ENCODE measurements around the gene ARHGDIA.

ARHGDIA gene

DNA sequence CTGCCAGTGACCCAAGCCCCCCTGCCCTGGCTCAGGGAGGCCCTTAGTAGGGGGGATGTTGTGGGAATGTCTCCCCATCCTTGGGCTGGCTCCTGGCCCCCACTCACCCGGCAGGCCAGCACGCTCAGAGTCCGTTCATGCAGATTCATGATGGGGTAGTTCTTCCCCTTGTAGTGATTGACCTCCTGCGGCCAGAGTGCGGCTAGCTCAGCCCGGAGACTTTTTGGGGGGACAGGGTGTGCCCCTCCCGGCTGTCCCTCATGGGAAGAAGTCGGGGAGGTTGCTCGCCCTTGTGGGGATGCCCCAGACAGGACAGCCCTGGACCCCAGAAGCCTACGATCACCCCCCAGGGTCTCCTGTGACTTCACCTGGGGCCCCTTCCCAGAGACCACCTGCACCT is 34.9 kb upstream of the ARHGDIA start:
- DNase-seq = no peak

DNA sequence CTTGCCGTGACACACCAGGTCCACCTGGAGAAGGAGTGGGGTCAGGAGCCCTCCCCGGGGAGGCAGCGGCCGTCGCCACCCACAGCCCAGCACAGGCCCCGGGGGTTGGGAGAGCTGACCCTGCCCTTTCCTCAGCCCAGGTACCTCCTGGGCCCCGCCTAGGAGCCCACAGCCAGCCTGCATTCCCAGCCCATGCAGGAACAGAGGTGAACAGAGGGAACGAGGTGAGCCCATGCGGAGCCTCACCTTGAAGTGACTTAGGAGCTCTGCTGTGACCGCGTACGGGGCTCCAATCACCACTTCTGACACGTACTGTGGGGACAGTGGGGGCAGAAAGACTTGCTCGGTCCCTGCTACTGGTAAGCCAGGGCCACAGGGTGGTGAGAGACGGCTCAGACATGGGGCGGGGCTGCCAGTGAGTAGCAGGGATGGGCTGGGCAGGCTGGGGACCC is 34.3 kb upstream of the ARHGDIA start:
- DNase-seq = no peak

DNA sequence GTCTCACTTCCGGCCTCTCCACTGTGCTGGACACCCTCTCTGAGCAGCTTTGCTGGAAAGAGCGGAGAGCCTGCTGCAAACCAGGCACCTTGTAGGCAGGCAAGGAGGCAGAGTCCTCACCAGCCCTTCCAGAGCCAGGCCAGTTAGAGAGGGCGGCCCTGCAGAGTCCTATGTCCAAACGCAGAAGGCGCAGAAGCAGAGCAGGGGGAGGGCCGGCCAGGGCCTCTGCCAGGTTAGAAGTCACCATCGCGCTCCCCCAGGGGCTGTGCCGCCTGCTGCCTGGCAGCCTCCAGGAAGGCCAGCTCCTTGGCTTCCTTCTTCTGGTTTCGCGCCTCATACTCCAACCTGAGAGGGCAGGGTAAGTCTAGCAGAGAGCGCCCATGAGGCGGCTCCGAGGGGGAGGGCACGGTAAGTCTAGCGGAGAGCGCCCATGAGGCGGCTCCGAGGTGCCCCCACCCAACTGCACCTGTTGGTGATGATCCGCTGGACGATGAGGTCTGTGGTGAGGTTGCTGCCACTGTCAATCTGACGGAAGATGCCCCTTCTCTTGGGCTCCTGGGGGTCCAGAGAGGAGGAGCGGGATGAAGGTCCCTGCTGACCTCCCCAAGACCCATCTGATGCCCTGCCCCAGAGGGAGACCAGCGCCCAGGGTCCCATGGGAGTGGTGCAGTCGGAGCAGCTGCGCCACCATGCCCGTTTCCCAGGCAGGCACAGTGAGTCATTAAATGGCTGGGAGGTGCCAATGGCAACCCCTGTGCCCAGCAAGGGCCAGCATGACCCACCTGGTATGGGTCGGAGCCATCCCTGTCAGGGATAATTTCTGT is 33.7 kb upstream of the ARHGDIA start:
- no peak for DNase-seq

DNA sequence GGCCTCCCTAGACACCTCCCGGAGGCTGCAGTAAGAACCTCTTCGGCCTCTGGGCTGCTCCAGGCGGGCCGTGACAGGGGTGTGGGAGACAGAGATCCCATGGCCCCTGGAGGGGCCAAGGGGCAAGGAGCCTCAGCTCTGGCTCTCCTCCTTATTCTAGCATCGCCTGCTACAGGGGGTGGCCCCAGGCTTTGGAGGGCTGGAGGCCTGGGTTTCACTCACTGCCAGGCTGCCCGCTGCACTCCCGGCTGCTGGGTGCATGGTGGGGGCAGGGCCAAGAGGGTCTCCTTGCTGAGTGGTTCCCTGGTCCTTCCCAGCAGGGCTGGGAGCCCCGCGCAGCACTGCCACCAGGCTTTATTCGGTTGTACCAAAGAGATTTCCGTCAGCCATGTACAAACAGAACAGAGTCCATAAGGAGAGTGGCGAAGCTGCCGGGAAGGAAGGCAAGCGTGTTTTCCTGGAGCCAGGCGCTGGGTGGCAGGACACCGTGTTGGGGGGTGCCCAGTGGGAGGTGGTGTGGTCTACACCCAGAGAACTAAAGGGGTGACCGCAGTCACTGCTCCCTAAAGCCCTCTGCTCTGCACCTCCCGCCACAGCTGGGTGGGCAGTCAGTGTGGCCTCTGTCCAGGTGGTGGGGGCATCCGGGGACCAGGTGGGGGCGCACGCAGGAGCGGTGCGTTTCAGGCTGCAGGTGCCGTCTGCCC is 32.9 kb upstream of the ARHGDIA start:
- DNase-seq = no peak

DNA sequence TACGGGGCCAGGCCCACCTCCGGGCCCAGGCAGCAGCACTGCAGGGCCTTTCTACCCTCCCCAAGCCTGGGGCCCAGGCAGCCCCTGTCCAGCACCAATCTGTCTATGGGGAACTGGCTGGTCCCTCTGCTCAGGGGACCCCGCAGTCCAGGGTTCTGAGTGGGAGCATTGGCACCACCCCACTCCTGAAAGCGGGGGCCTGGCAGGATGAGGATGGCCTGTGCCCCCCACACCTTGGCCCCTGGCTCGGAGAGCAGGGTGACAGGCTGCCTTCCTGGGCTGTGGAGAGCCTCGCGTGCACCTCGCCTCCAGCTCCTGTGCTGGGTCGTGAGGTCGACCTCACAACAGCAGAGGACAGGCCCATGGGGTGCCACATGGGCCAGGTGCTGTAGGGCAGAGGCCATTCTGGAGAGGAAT is 32.3 kb upstream of the ARHGDIA start:
- no peak for DNase-seq

DNA sequence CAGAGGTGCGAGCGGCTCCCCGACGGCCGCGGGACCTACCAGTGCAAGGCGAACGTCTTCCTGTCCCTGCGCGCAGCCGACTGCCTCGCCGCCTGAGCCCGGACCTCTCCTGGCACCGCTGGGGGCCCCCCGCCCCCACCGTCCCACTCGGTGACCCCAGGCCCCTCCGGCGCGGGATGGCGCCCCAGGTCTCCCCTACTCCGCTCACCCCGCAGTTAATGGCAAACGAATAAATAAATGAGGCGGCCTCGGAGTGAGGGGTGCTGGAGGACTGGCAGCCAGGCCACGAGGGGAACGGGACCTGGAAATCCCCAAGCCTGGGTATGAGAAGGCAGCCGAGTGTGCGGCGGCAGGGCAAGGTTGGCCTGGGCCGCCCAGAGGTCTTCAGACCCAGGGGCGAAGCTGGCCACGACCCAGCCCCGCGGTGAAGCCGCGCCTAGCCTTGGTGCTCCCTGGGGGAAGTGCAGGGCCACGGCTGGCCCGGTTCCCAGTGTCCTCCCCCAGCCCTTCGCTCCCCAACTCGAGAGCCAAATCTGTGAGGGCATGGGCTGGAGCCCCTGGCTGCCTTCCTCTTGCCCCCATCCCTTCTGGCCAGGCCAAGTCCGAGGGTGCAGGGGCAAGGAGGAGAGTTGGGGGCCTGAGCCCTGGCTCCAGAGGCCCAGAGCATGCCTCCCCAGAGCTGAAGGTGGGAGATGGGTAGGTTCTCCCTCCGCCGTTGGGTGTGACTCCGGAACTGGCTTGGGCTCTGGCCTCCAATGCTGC is 31.7 kb upstream of the ARHGDIA start:
- DNase-seq = no peak

DNA sequence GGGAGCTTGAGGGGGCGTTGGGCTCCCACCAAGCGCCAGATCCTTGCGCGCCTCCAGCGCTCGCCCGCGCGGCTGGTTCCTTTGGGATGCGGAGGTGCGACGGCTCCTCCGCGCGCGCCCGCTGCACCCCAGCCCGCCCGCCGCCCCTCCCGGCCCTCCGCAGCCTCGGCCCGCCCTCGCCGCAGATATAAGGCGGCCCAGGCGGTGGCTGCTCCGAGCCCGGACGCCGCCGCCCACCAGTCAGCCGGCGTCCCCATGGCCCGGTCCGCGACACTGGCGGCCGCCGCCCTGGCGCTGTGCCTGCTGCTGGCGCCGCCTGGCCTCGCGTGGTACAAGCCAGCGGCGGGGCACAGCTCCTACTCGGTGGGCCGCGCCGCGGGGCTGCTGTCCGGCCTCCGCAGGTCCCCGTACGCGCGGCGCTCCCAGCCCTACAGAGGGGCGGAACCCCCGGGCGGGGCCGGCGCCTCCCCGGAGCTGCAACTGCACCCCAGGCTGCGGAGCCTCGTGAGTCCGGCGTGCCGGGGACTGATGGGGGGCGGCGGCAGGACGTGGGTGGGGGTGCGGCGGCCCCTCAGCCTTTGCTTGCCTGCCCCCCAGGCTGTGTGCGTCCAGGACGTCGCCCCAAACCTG is 31.0 kb upstream of the ARHGDIA start, which contains the start of gene NPB:
NPB (plus strand) TSS at position 216 of the 630 bp plus-strand sequence; CDS start at position 256, 40 bp downstream.
- no peak for DNase-seq

DNA sequence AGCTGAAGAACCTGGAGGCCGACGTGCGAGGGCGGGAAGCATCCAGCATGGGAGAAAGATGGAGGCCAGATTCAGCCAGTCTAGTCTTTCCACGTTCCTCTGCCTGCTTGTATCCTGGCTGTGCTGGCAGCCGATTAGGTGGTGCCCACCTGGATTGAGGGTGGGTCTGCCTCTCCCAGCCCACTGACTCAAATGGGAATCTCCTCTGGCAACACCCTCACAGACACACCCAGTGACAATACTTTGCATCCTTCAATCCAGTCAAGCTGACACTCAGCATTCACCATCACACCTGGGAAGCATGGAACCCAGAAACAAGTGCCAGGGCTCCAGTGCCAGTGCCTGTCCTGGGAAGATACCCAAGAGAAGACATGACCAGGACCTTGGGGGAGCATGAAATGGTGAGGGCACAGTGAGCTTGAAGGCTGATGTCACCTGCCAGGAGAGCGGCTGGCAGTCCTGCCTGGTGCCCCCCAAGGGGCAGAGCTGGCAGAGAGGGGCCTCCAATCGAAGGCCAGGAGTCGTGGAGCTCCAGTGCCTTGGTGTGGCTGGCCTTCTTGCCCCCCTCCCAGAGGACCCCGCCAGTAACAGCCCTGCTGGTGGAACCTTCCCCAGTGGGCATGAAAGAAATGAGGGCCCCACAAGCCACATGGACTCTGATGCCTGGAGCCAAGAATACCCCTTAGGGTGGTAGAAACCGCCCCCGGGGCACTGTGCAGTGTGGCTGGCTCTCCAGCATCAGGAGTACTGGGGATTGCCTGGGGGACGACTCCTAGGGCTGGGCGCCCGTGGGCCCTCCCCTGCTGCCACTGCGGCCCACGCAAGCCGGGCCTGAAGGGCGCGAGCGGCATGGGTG is 30.3 kb upstream of the ARHGDIA start:
- no peak for DNase-seq

DNA sequence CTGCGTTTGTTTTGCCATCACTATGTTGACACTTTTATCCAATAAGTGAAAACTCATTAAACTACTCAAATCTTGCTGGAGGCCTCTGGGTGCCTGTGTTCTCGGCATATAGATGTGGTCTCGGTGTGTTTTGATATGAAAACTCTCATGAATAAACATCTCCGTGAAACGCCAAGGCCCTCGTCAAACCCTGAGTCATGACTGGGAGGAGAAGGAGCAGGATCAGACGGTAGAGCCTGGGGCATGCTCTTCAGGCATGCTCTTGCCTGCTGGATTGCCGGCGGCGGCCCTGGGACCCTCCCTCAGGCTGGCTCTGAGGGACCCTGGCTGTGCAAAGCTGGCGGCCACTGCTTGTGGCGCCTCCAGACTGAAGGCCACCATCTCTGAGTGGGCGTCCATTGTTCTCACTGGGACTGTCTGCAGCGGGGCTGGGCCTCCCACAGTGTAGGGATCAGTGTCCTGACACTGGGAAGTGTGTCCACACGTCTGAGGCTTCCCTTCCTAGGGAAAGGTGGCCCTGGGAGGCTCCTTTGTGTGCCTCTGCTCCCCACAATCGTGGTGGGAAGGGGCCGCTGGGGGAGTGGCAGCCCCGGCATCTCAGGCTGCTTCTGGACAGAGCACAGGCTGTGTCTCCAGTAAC is 29.2 kb upstream of the ARHGDIA start:
- no peak for DNase-seq

DNA sequence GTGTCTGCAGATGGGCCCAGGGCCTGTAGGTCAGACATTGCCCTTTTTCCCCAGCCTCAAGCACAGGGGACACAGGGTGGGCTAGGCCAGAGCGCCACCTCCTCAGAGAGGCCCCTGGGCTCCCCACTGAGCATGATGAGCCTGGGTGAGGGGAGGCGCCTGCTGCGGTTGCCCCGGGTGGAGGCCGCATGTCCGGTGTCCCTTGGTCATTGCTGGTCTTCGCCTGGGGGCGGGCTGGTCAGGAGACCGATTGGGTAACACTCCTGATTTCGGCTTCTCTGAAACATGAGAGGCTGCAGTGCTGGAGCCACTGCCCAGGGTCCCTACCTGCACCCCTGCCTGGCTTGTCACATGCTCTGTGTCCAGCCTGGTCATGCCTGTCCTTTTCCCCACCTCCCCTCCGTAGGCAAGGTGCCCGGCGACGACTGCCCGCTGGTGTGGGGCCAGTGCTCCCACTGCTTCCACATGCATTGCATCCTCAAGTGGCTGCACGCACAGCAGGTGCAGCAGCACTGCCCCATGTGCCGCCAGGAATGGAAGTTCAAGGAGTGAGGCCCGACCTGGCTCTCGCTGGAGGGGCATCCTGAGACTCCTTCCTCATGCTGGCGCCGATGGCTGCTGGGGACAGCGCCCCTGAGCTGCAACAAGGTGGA is 28.5 kb upstream of the ARHGDIA start:
- DNase-seq = no peak

DNA sequence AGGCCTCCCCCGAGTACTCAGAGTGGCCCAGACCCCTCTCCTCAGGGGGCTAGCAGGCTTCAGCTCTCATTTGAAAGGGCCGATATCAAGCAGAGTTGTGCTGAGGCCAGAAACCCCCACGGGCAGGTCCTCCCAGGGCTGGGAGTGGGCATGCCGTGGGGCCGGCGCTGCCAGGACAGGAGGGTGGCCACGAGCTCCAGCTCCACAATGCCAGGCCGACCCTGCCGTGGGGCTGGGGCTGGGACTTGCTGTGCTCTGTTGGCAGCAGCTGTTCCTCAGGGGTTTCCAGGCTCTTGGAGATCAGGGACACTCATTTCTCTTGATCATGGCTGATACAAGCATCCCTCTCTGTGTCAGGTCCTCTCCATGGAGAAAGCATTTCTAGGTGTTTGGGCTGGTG is 27.7 kb upstream of the ARHGDIA start:
- no peak for DNase-seq

DNA sequence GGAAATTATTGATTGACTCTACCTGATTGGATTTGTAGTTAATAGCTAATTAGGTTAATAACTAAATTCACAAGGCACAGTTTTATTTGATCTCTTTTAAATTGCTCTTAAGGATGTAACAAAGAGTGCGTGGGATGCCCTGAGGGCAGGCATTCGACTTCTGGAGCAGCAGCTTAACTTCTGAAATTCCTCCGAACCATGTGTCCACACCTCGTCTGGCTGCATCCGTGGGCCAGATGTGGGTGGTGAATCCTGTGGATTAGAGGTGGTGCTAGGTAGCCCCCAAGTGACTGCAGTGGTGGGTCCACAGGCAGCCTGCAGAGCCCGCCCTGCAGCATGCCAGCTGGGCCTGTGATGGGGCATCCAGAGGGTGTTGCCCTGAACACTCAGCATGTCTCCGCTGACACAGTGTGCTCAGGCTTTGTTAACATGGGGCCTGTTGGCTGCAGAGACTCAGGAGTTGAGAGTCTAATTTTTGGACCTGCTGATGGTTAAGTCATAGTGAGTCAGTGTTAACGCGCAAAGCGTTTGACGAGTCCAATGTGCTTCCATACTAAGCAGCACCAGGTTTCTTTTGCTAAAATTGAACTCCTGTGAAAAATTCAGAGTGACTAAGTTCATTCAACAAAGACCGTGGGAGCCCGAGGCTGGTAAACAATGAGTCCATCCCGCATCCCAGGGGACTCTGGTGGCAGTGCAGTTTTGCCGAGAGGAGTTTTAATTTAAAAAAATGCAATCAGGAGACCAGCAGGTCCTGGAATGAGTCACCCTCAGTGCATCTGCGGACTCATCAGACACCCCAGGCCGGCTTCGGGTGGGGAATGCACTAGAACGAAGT is 27.1 kb upstream of the ARHGDIA start:
- DNase-seq = no peak

DNA sequence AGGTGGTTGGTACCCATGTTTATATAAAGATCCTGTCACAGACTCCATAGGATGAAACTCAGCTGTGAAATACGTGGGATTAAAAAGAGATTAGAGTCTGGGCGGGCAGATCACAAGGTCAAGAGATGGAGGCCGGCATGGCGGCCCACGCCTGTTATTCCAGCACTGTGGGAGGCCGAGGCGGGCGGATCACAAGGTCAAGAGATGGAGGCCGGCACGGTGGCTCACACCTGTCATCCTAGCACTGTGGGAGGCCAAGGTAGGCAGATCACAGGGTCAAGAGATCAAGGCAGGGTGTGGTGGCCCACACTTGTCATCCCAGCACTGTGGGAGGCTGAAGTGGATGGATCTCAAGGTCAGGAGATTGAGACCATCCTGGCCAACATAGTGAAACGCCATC is 24.3 kb upstream of the ARHGDIA start:
- DNase-seq = no peak

DNA sequence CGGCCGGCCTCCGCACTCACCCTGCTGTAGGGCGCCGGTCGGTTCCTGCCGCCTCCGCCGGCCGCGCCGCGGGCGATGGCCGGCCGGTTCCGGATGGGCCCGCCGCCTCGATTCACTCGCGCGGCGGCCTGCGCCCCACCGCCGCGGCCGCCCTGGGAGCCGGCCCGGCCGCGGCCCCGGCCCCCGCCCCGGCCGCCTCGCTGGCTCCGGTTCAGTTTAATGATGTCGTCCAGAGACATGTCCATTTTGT is 20.1 kb upstream of the ARHGDIA start:
- no peak for DNase-seq

DNA sequence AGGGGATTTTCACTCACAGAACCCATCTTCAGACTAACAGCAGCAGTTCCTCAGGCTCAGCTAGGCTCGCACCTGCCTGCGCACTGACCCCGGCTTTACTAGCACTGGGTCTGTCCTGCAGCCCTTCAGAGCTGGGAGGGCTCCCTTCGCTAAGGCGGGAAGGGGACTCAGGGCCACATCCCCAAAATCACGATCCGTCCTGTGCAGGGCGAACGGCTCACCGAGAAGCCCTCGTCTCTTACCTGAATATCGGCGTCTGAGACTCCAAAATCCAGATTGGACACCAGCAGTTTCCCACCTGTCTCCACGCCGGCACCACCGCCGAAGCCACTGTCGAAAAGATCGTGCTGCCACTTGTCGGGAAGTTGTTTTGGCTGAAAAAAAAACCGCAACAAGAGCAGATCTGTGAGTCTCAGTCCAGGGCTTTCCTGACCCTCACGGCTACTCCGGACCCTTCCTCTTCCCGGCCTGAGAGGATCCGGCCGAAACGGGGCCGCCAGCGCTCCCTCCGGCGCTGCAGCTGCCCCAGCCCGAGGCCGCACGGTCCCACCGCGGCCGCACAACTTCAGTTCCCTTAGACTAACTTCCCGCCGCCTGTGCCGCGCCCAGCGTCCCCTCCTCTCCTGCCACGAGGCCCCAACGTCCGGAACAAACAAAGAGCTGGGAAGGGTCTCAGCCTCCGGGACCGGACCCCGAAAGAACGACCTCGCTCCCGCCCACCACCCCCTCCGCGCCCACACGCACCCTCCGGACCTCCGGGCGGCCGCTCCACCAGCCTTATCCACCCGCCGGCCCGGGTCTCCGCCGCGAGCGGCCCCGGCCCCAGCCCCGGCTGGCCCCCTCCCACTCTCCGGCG is 19.5 kb upstream of the ARHGDIA start:
- DNase-seq = no peak

DNA sequence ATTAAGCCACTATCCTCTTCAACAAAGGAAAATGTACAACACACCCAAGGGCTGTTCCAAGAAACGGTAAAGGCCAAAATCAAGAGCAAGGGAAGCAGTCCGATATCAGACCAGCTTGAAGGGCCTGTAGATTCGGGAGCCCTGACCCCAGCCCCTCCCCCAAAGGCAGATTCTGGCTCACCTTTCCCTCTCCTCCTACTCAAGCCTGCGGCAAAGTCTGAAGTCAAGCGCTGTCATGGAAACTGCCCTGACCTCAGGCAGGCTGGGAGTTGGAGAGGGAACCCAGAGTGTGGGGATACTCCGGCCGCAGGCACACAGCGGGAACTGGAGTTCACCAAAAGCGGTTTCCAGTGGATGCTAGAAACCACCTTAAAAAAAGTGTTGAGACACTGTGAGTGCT is 18.5 kb upstream of the ARHGDIA start:
- no peak for DNase-seq

DNA sequence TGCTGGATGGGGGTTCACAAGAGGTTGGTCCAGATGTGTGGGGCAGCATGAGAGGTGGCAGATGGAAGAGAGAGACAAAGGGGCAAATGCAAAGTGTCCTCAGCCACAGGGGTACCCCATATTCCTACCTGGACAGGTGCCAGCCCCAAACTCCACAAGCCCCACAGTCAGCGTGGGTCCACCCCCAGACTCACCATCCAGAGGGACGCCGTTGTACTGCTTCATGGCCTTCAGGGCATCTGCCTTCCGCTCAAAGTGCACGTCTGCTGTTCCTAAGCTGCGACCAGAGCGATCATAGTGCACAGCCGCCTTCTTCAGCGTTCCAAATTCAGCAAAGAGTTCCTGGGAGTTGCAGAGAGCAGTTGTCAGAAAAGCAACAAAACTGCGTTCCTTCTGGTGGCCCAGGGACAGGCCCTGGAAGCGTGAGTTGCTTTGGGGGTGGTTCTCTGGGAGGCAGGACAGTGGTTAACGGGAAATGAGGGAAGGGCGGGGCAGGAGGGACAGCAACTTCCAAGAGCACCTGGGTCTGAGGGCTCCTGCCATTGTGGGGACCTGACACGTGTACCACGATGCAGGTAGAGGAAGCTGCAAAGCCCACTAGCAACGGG is 18.0 kb upstream of the ARHGDIA start:
- DNase-seq = no peak

DNA sequence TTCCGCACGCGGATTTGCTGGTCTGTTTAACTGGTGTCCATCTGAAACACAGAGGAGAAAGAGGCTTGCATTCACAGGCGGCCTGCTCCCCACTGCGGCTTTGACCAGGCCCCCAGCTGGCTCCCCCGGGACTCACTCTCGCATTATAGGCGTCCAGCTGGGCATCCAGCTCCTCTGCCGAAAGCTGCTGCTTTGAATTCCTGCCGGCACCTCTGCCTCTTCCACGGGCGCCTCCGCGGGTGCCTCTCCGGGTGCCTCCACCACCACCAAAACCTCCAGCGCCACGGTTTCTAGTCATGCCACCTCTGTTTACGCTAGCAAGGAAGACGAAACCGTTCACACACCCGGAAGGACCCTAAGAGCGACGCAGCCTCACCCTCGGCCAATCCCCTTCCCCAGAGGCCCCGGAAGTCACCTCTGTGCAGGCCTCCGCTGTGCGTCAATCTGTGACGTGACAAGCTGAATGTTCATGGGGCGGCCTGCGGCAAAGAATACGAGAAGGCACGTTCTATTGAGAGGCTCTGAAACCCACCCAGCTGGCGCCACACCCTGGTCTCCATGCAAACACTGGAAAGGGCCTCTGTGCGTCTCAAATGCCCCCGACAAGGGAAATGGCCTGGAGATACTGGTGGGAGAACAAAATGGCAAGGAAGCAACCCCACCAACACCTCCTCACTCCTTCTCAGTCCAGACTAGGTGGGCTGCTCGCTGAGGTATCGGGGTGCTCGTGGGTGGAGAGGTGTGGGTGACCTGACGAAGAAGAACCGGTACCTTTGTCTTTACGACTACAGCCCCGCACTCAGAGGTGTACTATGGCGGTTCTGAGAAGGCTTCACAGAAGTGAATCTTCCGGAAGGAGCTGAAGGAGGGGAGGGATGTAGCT is 17.2 kb upstream of the ARHGDIA start:
- no peak for DNase-seq
